Measurements from ENCODE around the gene PDZD11.

DNA sequence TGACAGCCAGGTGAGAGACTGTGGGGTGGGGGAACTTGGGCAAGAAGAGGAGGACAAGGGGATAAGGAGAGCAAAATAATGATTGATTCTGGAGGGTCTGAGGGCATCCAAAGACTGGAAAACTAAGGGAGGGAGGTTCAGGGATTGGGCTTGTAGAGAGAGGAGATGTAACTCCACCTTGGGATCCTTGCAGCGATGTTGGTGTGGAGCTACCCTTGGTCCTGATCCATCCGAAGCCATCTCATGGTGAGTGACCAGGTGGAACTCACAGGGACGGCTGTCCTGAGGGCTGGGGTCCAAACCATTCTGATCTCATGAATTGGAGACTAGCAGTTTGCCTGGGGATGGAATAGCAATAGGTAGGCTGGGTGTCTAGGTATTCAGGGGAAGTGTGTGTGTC lies 9.2 kb downstream of the PDZD11 start:
- TF ChIP-seq ZBTB7A (IDR thresholded peaks at IDR 0.05; ENCODE audit: low read depth): no peak
- TF ChIP-seq TEAD4 (IDR thresholded peaks at IDR 0.05): no peak
- no peak for TF ChIP-seq TAF1 (IDR thresholded peaks at IDR 0.05; ENCODE audit: low read depth)
- no peak for TF ChIP-seq TCF12 (IDR thresholded peaks at IDR 0.05; ENCODE audit: low read depth)
- peak; percentile 61 for TF ChIP-seq REST (IDR thresholded peaks at IDR 0.05; ENCODE audit: low read depth)
- no peak for TF ChIP-seq EP300 (IDR thresholded peaks at IDR 0.05; ENCODE audit: borderline replicate concordance)
- TF ChIP-seq, protein P1, sequence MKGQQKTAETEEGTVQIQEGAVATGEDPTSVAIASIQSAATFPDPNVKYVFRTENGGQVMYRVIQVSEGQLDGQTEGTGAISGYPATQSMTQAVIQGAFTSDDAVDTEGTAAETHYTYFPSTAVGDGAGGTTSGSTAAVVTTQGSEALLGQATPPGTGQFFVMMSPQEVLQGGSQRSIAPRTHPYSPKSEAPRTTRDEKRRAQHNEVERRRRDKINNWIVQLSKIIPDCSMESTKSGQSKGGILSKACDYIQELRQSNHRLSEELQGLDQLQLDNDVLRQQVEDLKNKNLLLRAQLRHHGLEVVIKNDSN (IDR thresholded peaks at IDR 0.05): no peak
- TF ChIP-seq NFIC (IDR thresholded peaks at IDR 0.05): no peak
- TF ChIP-seq RAD21 (IDR thresholded peaks at IDR 0.05; ENCODE audit: low read depth): no peak
